Sigmoid colon (tissue), 4 donors: Measurements from ENCODE around the gene ALDH3A1.

Source experiments
- EP300 ChIP-seq, 4 donors: sonication (generic); formaldehyde crosslinking; IDR thresholded peaks; one replicate each; pipeline ENCODE4 v1.6.1; 2017; ENCODE audit warnings: antibody characterized with exemption in 4 of 4
- POLR2A ChIP-seq, 2 donors: fragments of 450-650 bp; IDR thresholded peaks; one replicate each; pipeline ENCODE4 v1.6.1; 2016; ENCODE audit warnings: antibody characterized with exemption in 2 of 2, mild to moderate bottlenecking in 2 of 2, moderate library complexity in 2 of 2
- POLR2AphosphoS5 ChIP-seq, 4 donors: sonication (generic); formaldehyde crosslinking; IDR thresholded peaks; one replicate each; pipeline ENCODE4 v1.6.1; 2017; ENCODE audit warnings: antibody characterized with exemption in 4 of 4
- TF ChIP-seq, protein P1 (sequence below), 4 experiments: fragments of 450-650 bp in 3 of 4; fragments of 200-600 bp in 1 of 4; IDR thresholded peaks; one replicate each; pipeline ENCODE4 v1.5.1; 2016 to 2019; ENCODE audit warnings: antibody characterized with exemption in 4 of 4, mild to moderate bottlenecking in 3 of 4, moderate library complexity in 2 of 4

DNA sequence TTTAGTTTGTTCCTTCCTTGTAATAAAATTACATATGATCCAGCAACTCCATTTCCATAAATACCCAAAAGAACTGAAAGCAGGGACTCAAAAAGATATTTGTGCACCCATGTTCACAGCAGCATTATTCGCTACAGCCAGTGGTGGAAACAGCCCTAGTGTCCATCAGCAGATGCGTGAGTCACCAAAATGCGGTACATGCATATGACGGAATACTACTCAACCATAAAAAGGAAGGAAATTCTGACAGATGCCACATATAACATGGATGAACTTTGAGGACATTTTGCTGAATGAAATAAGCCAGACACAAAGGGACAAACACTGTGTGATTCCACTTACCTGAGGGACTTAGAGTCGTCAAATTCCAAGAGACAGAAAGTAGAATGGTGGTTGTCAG lies 22.6 kb downstream of the ALDH3A1 start:
- TF ChIP-seq POLR2AphosphoS5 (IDR thresholded peaks at IDR 0.05) (no peak), EP300 (IDR thresholded peaks at IDR 0.05) (no peak), POLR2A (IDR thresholded peaks at IDR 0.05) (no peak)
- TF ChIP-seq, protein P1, sequence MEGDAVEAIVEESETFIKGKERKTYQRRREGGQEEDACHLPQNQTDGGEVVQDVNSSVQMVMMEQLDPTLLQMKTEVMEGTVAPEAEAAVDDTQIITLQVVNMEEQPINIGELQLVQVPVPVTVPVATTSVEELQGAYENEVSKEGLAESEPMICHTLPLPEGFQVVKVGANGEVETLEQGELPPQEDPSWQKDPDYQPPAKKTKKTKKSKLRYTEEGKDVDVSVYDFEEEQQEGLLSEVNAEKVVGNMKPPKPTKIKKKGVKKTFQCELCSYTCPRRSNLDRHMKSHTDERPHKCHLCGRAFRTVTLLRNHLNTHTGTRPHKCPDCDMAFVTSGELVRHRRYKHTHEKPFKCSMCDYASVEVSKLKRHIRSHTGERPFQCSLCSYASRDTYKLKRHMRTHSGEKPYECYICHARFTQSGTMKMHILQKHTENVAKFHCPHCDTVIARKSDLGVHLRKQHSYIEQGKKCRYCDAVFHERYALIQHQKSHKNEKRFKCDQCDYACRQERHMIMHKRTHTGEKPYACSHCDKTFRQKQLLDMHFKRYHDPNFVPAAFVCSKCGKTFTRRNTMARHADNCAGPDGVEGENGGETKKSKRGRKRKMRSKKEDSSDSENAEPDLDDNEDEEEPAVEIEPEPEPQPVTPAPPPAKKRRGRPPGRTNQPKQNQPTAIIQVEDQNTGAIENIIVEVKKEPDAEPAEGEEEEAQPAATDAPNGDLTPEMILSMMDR (IDR thresholded peaks at IDR 0.05), result no peak
